GM18498 (cell line): Measurements from ENCODE around the gene TRPV5.

Source experiments
- ATAC-seq: cut with Tn5 transposase; IDR thresholded peaks from one replicate; pipeline ENCODE4 v1.9.1; 2021; ENCODE audit warnings: mild to moderate bottlenecking, moderate library complexity; ENCODE audit not compliant: unreplicated experiment

TRPV5 gene

GRCh38 chr7:142941541-142941940 lies 8.0 kb upstream of the TRPV5 start:
- ATAC-seq = no peak

- ATAC-seq = no peak
These were observed 7.5 kb upstream of the TRPV5 start for GRCh38 chr7:142940966-142941535.

- no peak for ATAC-seq
These were observed 5.8 kb upstream of the TRPV5 start, which contains the start of gene LLCFC1 for GRCh38 chr7:142939226-142939910. Gene LLCFC1, plus strand, starts transcription at chr7:142939484. Its CDS starts 138 bp downstream, at chr7:142939622.

- no peak for ATAC-seq
These were observed 5.1 kb upstream of the TRPV5 start for GRCh38 chr7:142938611-142939010.

GRCh38 chr7:142935941-142936565 lies 2.5 kb upstream of the TRPV5 start:
- ATAC-seq = no peak

- ATAC-seq = no peak
These were observed 510 bp upstream of the TRPV5 start for GRCh38 chr7:142934056-142934455.

GRCh38 chr7:142933092-142933475 lies 462 bp downstream of the TRPV5 start:
- no peak for ATAC-seq

GRCh38 chr7:142932386-142933091 lies 1.0 kb downstream of the TRPV5 start:
- no peak for ATAC-seq

- no peak for ATAC-seq
These were observed 3.3 kb downstream of the TRPV5 start for GRCh38 chr7:142930126-142930730.

GRCh38 chr7:142927949-142928348 lies 5.6 kb downstream of the TRPV5 start:
- no peak for ATAC-seq

GRCh38 chr7:142927085-142927745 lies 6.3 kb downstream of the TRPV5 start:
- no peak for ATAC-seq

- ATAC-seq = no peak
These were observed 8.1 kb downstream of the TRPV5 start for GRCh38 chr7:142925413-142925812.

GRCh38 chr7:142923391-142923790 lies 10.2 kb downstream of the TRPV5 start:
- ATAC-seq = no peak

GRCh38 chr7:142919656-142920055 lies 13.9 kb downstream of the TRPV5 start:
- no peak for ATAC-seq

GRCh38 chr7:142918901-142919300 lies 14.6 kb downstream of the TRPV5 start:
- ATAC-seq = no peak

GRCh38 chr7:142917447-142917846 lies 16.1 kb downstream of the TRPV5 start:
- no peak for ATAC-seq

- no peak for ATAC-seq
These were observed 17.0 kb downstream of the TRPV5 start for GRCh38 chr7:142916508-142916907.

- ATAC-seq = no peak
These were observed 18.2 kb downstream of the TRPV5 start for GRCh38 chr7:142915315-142915714.

GRCh38 chr7:142914121-142914520 lies 19.4 kb downstream of the TRPV5 start:
- no peak for ATAC-seq

- no peak for ATAC-seq
These were observed 20.0 kb downstream of the TRPV5 start for GRCh38 chr7:142913566-142913965.

GRCh38 chr7:142913051-142913450 lies 20.5 kb downstream of the TRPV5 start:
- ATAC-seq = no peak
